GM19467 (cell line): ENCODE results near the gene HLA-G.

ENCODE experiments used
- ATAC-seq: cut with Tn5 transposase; IDR thresholded peaks from one replicate; pipeline ENCODE4 v1.9.1; 2021; ENCODE audit warnings: mild to moderate bottlenecking, moderate library complexity; ENCODE audit not compliant: unreplicated experiment

Gene HLA-G

DNA sequence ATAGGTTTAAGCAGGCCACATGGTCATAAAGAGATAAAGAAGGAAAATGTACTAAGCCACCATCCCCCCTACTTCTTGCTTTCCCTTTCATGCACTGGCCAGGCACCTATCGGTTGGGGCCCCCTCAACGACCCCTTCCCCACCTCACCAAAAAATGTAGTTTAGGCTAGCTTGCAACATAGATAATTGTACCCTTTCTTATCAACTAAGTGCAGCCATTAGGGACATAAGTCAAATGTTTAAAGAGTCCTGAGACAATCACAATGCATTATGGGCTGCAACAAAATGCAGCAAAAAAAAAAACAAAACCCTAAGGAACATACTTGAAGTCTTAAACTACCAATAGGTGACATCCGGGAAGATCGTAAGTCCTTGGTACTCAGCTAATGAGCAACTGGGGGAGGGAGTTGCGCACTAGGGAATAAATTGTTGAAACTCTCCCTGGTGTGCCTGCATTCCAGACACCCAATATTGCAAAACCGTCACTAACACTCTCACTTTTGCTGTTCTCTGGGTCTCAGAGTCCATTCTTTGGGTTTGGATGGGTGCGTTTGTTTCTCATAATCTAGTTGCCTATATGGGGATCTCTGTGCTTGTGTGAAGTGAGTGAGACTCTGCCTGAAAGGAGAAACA lies 12.4 kb upstream of the HLA-G start:
- ATAC-seq, result no peak

DNA sequence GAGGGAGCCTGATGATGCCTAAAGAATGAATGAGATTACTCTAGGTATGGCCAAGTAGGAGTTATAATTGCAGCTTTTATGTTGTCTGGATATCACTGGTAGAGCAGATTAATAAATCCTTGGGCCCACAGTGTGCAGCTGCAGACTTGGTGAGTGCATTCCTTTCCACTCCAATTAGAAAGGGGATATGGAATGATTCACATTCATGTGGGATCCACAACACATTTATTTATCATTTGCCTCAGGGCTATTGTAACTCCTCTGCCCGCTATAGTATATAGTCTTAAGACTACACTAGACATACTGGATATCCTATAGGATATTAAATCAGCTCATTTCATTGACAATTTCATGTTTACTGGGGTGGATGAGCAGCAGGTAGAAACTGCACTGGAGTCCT lies 11.6 kb upstream of the HLA-G start:
- ATAC-seq, result no peak

DNA sequence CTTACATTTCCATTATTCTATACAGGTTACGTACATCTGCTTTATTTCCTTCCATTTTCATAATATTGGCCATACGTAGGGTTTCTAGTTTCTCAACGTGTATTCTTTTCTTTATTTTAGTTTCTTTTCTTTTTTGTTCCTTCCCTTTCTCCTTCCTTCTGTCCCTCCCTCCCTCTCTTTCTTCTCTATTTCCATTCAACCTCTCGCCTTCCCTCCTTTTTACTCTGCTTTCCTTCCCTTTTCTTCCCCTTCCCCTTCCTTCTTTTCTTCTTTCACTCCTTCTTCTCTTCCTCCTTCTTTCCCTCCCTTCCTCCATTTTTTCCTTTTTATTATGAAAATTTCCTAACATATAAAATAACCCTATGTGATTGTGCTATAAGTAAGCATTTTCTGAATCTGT lies 8.7 kb upstream of the HLA-G start:
- no peak for ATAC-seq

DNA sequence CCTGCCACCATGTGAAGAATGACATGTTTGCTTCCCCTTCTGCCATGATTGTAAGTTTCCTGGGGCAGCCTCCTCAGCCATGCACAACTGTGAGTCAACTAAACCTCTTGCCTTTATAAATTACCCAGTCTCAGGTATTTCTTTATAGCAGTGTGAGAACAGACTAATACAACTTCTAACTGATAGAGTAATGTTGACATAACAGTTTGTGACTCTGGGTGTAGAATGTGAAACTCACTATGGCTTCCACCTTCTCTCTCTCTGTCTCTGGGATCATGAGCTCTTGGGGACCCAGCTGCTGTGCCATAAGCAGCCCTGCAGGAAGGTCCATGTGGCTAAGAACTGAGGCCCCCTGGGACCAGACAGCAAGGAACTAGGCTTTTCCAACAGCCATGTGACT lies 3.5 kb upstream of the HLA-G start:
- no peak for ATAC-seq

DNA sequence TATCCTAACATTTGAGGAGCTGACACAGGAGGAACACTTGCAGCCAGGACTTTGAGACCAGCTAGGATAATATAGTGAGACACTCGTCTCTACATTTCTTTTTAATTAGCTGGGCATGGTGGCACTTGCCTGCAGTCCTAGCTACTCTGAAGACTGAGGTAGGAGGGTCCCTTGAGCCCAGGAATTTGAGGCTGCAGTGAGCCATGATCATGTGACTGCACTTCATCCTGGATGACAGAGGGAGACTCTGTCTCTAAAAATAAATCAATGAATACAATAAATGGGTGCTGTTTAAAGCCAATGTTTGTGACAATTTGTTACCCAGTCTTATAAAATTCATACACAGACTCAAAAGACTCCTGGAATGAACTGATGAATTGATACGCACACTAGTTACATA lies 1.8 kb upstream of the HLA-G start:
- ATAC-seq, result no peak

DNA sequence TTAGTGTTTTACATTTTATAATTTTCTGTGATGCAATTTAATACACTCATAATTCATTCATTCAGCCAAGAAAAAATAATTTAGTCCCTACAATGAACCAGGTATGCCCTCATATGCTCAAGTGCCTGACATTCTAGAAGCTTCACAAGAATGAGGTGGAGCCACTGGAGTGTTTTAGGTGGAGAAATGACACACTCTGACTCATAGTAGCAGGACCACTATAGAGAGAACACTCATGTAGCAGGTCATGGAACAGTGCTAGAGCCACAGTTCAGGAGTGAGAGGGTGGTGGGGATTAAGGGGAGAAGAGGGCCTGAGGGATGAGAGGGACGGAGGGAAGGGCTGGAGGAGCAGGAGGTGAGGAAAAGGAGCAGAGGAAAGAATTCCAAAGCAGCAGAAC lies 1.4 kb upstream of the HLA-G start:
- no peak for ATAC-seq

DNA sequence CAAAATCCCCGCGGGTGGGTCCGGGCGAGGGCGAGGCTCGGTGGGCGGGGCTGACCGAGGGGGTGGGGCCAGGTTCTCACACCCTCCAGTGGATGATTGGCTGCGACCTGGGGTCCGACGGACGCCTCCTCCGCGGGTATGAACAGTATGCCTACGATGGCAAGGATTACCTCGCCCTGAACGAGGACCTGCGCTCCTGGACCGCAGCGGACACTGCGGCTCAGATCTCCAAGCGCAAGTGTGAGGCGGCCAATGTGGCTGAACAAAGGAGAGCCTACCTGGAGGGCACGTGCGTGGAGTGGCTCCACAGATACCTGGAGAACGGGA lies 809 bp downstream of the HLA-G start:
- no peak for ATAC-seq

DNA sequence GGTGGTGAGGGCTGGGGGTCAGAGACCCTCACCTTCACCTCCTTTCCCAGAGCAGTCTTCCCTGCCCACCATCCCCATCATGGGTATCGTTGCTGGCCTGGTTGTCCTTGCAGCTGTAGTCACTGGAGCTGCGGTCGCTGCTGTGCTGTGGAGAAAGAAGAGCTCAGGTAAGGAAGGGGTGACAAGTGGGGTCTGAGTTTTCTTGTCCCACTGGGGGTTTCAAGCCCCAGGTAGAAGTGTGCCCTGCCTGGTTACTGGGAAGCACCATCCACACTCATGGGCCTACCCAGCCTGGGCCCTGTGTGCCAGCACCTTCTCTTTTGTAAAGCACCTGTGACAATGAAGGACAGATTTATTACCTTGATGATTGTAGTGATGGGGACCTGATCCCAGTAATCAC lies 2.1 kb downstream of the HLA-G start:
- ATAC-seq, result no peak

DNA sequence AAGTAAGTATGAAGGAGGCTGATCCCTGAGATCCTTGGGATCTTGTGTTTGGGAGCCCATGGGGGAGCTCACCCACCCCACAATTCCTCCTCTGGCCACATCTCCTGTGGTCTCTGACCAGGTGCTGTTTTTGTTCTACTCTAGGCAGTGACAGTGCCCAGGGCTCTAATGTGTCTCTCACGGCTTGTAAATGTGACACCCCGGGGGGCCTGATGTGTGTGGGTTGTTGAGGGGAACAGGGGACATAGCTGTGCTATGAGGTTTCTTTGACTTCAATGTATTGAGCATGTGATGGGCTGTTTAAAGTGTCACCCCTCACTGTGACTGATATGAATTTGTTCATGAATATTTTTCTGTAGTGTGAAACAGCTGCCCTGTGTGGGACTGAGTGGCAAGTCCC lies 2.8 kb downstream of the HLA-G start:
- no peak for ATAC-seq

DNA sequence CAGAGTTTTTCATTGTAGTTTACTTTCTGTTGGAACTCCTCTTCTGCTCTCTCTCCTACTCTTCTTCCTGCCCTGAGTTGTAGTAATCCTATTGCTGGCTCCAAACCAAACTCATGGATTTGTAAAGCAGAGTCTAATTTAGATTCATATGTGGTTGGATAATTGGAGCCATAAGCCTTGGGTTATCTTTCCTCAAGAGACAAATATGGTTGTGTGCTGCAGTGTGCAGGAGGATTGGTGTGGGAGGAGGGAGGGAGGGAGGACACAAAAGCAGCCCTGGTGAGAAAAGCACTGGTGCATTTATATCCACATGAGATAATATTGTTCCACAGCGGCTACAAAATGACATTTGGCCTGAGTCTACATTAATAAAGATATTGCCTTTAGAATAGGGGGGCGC lies 4.2 kb downstream of the HLA-G start:
- no peak for ATAC-seq

DNA sequence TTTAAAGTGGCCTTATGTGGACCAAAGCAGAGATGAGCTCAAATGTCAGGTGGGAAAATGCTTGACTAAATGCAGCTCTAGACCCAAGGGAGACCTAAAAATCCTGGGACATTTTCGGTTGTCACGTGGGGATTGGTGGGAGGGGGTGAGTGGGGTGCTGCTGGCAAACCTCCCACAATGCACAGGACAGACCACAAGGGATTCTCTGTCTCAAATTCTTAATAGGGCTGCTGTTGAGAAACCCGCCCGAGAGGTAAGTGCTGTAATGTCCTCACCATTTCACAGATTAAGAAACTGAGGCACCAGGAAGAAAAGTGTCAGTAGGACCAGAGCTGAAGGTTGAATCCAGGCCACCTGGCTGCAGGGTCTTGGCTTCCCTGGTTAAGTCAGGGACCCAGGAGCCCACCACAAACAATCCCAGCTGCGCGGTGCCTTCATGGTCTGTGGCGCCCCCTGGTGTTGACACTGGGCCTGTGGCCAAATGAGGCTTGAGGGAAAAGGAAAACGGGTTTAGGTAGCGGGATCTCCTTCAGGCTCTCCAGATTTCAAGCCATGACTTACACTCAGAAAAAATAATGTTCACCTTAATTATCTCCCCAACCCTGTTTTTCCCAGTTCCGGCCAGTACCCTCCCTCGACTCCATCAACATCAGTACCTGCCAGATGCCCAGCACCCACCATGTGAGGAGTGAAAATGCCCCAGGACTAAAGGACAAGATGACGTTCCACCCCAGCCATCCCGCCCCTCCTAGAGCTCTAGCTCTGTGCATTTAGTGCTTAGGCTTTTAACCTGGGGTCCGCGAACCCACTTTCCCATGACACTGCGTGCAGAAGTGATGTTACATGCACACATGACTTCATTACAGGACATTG lies 7.2 kb downstream of the HLA-G start:
- no peak for ATAC-seq

DNA sequence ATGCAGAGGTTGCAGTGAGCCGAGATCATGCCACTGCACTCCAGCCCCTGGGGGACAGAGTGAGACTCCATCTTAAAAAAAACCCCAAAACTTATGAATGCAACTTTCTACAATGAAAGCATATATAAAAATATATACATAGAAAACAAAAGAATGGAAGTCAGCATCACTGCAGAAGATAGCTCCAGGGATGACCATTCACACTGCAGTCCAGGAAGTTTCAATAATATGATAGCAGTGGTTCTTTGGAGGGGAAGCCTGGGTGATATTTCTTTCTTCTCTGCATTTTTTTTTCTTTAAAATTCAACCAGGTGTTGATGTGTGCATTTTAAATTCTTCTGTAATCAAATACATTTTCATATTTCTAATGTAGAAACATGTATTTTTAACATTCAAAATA lies 12.3 kb downstream of the HLA-G start:
- no peak for ATAC-seq

DNA sequence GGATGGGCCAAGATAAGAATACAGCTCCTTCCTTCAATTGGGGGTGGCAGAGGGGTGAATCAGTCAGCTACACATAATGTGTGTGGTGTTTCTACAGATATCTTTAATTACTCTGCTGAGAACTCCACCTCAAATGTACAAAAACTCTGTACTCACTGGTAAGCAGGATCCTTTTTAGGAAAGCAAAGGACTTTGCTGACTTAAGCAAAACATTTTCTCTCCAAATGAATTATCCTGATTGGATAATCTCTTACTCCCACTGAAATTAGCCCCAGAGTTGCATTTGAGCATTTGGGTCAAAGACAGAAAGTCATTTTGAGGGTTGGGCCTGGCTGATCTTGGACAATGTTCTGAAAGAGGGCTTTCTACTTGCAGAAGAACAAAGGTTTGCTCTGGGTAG lies 13.4 kb downstream of the HLA-G start:
- ATAC-seq, result no peak

DNA sequence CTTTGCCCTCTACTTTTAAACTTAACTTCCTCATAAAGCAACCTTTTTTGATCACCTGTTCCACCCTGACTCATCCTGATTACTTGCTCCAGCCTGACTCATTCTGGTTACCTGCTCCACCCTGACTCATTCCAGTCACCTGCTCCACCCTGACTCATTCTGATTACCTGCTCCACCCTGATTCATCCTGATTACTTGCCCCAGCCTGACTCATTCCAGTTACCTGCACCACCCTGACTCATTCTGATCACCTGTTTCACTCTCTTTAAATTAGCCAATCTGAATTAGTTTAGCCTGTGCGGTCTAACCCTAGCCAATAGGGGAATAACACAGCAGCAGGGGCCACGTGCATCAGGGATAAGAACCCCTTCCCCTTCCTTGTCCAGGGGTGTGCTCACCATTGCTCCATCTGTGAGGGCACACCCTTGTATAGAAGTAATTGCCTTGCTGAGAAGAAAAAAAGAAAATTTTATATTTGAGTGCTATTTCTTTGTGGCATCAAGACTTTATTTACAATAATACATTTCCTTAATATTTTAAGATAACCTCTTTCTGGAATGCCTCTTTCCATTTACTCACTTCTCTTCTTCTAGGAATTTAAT lies 17.9 kb downstream of the HLA-G start:
- ATAC-seq, result no peak

DNA sequence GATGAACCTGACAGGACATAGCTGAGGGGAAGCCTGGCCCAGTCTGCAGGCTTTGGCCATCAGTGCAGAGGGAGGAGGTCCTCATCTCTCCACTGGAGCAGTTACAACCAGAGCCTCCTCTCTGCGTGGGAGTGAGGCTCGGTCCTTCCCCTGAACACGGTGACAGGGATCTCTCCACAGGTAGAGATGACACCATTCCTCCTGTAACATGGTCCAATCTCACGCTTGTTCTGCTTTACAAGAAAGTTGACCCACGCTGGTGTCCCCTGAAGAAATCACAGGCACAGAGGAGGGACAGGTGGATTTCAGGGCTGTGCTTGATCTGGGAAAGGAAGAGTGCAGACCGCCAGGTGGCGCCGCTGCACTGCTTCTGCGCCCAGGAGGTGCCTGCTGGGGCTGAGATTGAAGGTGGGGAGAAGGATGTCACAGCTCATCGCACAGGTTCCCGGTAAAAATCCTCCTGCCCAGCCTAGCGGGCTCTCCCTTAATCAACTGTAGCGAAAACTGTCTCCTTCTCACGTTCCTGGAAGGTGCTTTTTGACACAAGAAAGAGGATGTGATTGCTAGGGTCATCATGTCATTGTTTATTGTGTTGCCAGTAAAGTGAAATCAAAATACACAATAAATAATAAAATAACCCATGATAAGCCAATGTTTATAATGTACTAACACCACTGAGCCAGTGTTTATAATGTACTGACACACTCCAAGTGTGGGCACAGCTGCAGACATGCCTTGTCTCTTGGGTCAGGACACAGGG lies 20.4 kb downstream of the HLA-G start:
- no peak for ATAC-seq

DNA sequence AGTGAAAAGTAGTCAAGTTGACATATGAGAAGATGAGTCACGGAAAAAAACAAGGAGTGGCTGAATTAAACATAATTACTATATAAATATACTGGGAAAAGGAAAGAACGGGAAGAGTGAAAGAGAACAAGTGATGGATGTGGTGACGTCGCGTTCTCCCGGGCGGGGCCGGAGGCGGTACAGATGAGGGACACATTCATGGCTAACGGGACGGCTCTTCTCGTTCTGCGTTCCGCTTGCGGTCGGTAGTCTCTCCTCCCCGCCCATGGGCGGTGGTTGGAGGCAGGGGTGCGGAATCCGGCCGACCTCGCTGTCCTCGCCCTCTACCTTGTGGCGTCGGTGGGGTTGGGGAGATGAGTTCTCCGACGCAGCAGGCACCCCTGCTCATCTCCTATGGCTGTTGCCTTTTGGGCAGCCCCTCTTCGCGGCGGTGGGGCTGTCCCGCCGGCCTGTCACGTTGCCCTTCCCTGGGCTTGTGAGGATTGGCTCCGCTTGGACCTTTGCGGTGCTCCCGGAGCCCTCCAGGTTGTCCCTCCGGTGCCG lies 22.5 kb downstream of the HLA-G start:
- no peak for ATAC-seq

DNA sequence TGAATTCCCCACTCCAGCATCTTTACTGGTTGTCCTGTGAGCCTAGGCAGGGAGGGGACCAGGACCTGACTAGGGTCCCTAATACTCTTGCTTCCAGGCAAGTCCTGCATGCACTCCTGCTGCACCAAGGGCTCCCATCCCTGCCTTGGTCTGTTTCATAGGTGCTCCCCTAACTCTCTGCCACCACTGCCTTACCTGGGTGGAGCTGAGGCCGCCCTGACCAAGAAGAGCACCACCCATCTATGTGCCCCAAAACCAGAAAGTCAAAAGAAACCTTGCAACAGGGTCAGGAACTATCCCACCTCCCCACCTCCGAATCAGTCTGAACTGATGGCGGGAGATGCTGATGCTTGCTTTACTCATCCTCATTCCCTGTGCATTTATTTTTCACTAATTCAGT lies 23.6 kb downstream of the HLA-G start:
- ATAC-seq, result no peak

DNA sequence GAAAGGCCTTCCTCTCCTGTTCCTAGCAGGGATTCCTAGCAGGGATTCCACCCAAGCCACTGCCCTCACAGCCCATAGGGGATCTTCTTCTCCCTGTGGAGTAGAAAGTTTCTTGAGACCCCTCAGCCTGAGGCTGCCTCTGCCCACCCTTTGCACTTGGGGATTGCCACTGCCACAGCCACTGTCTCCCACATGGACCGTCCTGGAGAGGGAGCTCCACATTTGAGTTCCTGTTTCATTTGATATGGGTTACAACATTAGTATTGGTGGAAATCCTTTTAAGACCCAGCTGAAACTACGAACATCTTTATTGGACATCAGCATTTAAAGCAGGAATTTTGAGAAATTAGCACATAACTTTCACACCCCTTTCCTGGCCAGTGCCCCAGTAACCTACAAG lies 25.6 kb downstream of the HLA-G start:
- ATAC-seq, result no peak

DNA sequence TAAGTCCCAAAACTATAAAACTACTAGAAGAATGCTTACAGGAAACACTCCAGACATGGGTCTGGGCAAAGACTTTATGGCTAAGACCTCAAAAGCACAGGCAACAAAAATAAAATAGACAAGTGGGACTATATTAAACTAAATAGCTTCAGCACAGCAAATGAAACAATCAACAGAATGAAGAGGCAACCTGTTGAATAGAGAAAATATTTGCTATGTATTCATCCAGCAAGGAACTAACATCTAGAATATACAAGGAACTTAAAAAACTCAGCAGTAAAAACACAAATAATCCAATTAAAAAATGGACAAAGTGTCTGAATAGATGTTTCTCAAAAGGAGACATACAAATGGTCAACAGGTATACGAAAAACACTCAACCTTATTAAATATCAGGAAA lies 30.4 kb downstream of the HLA-G start:
- ATAC-seq, result no peak

DNA sequence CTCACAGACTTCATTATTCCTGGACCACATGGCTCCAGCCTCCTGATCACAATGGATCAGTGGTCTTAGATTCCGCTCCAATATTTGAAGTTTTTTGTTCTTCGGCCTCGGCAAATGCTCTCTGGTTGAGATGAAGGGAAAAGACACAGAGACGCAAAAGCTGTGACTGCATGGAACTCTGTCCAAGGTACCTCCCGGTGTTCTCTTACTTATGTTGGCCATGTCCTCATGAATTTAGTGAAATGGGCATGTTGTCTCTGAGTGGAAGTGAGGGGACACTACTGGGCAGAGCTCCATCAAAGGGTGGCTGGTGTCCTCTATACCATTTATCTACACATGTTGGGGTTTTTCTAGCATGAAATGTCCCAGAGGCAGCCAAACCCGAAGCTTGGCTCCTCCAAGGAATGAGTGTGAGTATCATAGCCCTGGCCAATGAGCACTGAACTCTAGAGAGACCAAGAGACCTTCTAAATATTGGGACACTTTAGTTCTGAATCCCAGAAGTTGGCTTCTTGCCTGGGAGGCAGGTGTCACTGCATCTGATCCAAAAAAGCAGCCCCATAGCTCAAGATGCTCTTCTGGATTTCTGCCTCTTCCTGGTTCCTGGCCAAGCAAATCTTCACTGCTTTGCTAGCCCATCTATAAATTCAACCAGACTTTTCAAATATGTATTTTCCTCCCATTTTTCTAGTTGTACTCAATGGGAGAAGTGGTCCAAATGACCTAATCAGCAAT lies 34.1 kb downstream of the HLA-G start:
- ATAC-seq, result no peak
